KOPT-K1 (cell line): Measurements from ENCODE around the gene FER.
"Not testable (repeated sequence)": the region's sequence is repeated elsewhere in the genome, so short reads cannot be mapped to it uniquely, and the experiment has no call there.

Experiments
- H3K27ac ChIP-seq: fragments of 200-600 bp; sonication (generic); 2 replicates; pipeline ENCODE4 v1.5.1; 2016; ENCODE audit warnings: antibody characterized with exemption, mild to moderate bottlenecking, low read depth, low read length; ENCODE audit not compliant: poor library complexity, severe bottlenecking
- H3K36me3 ChIP-seq: fragments of 200-600 bp; sonication (generic); 2 replicates; pipeline ENCODE4 v1.5.1; 2017; ENCODE audit warnings: antibody characterized with exemption, mild to moderate bottlenecking, low read length, moderate library complexity; ENCODE audit not compliant: insufficient read depth
- H3K9me3 ChIP-seq: fragments of 200-600 bp; sonication (generic); 2 replicates; pipeline ENCODE4 v1.5.1; 2017; ENCODE audit warnings: antibody characterized with exemption, low read length, mild to moderate bottlenecking; ENCODE audit not compliant: insufficient read depth, poor library complexity, severe bottlenecking

FER gene

DNA sequence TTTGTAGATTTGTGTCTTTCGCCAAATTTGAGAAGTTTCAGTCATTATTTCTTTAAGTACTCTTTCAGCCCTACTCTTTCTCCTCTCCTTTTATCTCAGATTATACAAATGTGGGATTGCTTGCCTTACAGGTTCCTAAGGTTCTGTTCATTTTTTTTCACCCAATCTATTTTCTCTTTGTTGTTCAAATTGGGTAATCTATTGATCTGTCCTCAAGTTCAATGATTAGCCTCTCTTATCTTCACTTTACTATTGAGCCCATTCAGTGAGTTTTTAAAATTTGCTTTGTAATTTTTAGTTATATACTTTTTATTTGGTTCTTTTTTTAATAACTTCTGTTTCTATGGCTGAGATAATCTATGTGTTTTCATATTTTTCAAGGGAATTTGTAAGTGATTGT lies 282.1 kb downstream of the FER start:
- Histone ChIP-seq H3K9me3 (no peaks in the 10 kb centered on the region), H3K27ac (no peak overlapping the region), H3K36me3 (no peaks in the 10 kb centered on the region)

DNA sequence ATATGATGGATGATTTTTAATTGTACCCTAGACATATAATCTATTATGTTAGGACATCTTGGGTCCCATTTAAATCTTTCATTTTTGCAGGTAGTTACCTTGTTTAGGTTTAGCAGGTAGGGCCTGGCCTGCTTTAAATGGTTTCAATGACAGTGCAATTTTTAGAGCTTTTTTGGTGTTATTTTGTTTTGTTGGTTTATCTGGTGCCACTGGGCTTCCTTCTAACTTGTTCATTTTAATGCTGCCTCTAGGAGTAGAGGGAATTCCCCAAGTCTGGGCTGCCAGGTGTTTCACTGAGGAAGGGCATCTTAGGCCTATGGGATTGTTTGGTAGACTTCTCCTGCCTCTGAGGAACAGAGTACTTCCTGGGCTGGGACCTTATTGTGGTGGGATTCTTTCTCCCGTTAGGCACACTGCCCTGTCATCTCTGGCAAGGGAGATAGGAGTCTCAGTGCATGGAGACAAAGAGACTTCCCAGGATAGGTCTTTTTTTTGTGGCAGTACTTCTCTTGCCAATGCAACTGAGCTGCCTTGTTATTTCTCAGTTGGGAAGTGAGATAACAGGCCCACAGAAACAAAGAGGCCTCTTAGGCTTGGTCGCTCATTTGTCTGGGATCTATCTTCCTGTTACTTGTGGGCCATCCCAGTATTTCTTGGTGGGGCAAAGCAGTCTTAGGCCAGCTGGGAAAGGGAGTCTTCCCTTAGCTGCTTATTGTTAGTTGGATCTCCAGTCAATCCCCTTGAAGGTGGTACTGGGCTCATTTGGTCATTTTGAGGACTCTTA lies 282.9 kb downstream of the FER start:
- H3K27ac ChIP-seq, result no peak overlapping the region
- no peaks in the 10 kb centered on the region for H3K9me3 ChIP-seq
- no peaks in the 10 kb centered on the region for H3K36me3 ChIP-seq

DNA sequence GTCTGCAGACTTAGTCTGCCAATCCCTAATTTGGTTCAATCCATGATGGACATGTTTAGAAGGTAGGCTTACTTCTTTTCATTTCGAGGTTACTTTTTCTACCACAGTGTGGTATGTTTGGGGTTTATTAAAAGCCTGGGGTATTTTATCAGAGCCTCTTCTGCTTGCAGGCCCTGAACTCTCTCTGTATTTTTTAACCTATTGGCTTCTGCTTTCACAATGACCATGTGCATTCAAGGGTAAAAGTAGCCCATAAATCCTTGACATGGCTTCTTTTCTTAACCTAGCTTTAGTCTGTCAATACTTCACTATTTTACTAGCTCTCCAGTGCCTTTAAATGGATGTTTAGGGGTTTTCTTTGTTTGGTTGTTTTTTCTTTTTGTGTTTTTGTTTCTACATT lies 286.6 kb downstream of the FER start:
- Histone ChIP-seq H3K27ac (no peak overlapping the region), H3K36me3 (no peaks in the 10 kb centered on the region), H3K9me3 (no peaks in the 10 kb centered on the region)

DNA sequence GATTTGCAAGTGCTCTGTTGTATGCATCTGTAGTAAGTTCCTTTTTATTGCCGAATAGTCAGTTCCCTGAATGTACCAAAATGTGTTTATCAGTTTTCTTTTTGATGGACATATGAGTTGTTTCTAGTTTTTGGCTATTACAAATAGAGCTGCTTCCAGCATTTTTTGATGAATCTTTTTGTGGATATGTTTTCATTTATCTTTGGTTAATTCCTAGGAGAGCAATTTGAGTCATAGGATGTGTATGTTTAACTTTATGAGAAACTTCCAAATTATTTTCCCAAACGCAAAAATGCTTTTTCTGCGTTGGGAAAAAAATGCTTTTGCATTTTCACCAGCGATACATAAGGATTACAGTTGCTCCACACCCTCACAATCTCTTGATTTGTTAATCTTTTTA lies 287.7 kb downstream of the FER start:
- Histone ChIP-seq H3K36me3 (no peaks in the 10 kb centered on the region), H3K9me3 (no peaks in the 10 kb centered on the region), H3K27ac (no peak overlapping the region)

DNA sequence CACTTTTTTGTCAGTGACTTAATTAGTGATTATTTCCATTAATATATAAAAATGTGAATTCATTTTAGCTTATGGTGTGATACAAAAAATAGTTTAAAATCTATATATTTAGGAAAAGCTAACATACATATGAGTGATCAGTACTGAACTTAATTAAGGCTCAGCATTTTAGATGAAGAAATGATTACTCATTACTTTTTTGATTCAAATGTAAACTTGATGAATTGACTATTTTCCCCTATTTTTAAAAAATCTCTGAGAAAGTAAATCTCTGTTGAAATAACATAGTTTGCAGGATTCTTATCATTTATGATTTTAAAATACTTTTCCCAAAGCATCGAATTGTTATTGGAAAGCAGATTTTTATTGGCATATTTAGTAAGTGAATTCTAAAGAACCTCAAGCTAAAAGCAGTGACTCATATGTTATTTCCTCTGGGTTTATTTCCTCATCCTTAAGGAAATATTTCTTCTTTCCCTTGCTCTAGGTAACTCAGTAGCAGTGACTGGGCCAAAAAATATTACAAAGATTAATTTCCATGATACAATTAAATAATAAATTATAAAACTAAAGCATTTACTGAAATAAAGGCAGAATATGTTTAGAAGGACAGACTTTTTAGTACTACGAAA lies 290.6 kb downstream of the FER start:
- Histone ChIP-seq H3K27ac (no peak overlapping the region), H3K36me3 (no peaks in the 10 kb centered on the region), H3K9me3 (no peaks in the 10 kb centered on the region)

DNA sequence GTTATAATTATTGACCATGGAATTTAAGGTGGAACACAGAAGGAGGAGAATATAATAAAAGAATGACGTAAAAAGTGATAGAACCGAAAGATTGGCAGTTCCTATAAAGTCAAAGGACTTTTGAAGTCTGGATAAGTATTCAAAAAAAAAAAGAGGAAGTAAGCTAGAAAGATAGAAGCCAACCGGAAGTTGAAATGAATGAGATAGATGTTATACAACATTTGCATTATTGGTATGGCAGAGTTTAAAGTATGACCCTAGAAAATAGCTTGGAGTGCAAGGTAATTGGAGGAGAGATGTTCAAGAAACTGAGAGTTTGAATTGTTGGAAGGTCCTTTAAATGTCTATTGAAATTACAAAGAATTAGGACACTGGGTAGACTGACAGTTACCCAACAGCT lies 293.6 kb downstream of the FER start:
- Histone ChIP-seq H3K36me3 (no peaks in the 10 kb centered on the region), H3K9me3 (no peaks in the 10 kb centered on the region), H3K27ac (no peak overlapping the region)

DNA sequence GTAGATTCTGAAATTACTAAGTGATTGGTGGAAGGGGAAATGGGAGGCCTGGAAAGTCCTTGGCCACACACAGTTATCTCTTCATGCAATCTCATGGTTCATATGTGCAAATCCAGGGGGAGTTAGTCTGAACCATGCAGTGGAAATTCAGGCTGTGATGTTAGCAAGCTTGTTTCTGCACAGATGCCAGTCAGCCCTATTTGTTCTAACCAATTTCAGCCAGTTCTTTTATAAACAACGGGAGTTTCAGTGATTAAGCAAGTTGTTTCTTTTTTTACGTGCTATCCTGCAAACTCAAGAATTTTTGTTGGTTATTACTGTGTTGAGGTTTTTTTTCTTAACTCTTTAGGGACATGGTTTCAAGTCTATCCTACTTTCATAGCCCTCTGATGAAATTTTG lies 298.0 kb downstream of the FER start:
- H3K27ac ChIP-seq, result no peak overlapping the region
- no peaks in the 10 kb centered on the region for H3K9me3 ChIP-seq
- H3K36me3 ChIP-seq, result no peaks in the 10 kb centered on the region

DNA sequence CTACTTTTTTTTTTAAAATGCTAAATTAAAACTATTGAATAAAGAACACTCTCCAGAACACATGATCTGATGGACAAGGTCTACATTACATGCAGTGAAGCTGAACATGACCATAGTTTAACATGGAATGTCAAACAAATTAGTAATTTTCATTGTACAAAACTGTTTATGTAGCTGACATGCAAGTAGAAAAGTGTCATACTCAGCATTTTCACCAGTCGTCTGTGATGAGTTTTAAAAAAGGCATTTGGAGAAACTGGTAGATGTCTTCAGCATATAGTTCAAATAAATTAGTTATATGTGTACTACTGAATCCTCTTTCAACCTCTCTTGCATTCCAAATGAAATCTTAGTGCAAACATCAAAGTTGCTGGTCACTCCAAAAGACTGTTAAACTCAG lies 301.9 kb downstream of the FER start:
- Histone ChIP-seq H3K9me3 (no peaks in the 10 kb centered on the region), H3K27ac (no peak overlapping the region)

DNA sequence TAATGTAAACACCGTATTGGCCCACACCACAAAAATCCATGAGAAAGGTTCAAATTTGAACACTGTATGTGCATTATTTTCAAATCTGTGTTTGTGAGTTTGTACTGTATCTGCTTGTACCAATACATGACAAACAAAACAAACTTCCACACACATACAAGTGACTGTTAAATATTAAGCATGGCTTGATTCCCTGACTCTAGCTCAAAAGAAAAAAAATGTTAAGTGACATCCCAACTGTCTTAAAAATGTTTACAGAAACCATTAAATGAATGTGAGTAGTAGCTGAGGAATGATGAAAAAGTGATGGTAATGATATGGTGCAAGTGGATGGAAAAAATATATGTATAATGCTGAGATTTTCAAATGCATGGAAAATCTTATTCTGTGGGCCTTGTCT lies 302.6 kb downstream of the FER start:
- not testable (repeated sequence) for H3K36me3 ChIP-seq, H3K27ac ChIP-seq, H3K9me3 ChIP-seq

More for the DNA sequence above, 301.9 kb downstream of the FER start:
- H3K36me3 ChIP-seq, result no peaks in the 10 kb centered on the region; the same call in 1 of the 2 replicates

DNA sequence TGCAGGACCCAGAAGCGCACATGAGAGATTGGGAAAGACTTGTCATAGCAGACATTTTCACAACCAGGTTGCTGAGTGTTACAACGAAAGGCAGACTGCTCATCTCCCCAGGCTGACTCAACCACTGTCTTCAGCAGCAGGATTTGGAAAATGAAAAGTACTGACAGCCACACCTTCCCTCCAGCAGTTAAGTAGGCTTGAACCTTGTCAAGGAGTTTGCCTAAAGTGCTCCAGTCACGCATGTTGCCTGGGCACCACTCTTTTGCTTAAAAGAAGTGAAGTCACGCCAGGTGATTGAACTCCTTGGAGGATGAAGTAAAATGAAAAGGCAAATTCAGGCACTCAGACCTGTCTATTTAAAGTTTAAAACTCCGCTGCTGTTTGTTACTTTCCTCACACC lies 304.5 kb downstream of the FER start:
- not testable (repeated sequence) for H3K27ac ChIP-seq, H3K36me3 ChIP-seq, H3K9me3 ChIP-seq

DNA sequence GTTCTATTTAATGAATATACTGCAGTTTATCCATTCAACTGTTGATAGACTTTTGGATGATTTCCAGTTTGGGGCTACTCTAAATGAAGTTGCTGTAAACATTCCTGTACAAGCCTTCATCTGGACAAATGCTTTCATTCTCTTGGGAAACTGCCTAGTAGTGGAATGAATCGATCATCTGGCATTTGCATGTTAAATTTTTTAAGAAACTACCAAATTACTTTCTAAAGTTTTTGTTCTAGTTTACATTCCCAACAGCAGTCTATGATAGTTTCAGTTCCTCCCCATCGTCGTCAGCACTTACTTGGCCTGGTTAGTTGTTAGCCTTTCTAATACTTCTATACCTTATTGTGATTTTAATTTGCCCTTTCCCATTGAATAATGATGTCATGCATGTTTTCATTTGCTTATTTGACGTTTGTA lies 306.3 kb downstream of the FER start:
- Histone ChIP-seq H3K9me3 (peaks cover 6% of the 10 kb centered on the region), H3K27ac (no peak overlapping the region), H3K36me3 (no peaks in the 10 kb centered on the region; the same call in 1 of the 2 replicates)

DNA sequence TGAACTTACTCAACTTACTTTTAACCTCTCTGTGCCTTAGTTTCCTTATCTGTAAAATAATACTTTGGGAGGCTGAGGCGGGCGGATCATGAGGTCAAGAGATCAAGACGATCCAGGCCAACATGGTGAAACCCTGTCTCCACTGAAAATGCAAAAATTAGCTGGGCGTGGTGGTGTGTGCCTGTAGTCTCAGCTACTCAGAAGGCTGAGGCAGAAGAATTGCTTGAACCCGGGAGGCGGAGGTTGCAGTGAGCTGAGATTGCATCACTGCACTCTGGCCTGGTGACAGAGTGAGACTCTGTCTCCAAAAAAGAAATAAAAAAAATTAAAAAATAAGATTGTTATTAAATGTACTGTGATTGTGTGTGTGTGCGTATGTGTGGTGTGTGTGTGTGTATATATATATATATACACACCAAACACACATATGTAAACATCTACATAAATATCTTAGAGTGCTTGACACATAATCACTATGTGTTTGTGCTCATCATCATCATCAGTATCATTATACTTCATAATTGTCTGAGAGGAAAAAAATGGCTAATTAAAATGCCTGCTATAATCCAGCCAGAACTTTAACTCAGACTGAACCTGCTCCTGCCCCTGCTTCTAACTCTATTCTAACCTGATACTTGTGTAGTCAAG lies 312.8 kb downstream of the FER start:
- Histone ChIP-seq H3K9me3 (peaks cover 6% of the 10 kb centered on the region), H3K27ac (no peak overlapping the region), H3K36me3 (no peaks in the 10 kb centered on the region)

DNA sequence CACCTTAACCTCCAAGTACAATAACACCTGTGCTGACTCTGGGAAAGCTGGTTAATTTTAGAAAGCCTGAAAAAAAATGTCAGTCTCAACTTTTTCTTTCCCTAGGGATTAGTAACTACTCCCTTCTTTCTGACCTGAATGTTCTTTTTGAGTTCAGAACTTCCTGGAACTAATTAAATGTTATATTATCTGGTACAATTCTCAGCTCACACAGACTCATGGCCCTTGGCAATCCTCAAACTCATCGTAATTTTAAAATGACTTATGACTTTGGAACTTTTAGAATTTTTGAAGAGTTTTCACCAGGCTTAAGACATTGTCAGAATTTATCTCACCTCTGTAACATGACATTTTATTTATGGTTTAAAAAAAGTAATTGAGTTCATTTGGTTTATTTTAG lies 315.0 kb downstream of the FER start:
- Histone ChIP-seq H3K9me3 (no peaks in the 10 kb centered on the region), H3K36me3 (no peaks in the 10 kb centered on the region), H3K27ac (no peak overlapping the region)

DNA sequence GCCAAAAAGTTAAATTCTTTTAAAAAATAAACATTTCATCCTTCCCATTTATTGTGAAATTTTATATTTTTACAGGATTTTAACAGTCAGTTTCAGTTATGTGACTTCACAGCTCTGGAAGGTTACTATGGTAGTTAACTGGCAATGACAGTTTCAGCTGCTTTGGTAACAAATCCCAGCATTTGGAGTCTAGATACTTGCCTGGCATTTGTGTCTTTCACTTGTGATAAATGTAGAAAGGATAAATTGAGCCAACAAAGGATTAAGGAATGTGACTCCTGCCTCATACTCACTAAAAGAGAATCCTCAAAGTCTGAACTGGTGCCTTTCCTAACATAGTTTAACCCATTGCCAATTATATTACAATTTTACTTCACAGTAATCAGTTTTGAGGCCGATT lies 315.5 kb downstream of the FER start:
- no peaks in the 10 kb centered on the region for H3K9me3 ChIP-seq
- H3K36me3 ChIP-seq, result no peaks in the 10 kb centered on the region
- no peak overlapping the region for H3K27ac ChIP-seq

DNA sequence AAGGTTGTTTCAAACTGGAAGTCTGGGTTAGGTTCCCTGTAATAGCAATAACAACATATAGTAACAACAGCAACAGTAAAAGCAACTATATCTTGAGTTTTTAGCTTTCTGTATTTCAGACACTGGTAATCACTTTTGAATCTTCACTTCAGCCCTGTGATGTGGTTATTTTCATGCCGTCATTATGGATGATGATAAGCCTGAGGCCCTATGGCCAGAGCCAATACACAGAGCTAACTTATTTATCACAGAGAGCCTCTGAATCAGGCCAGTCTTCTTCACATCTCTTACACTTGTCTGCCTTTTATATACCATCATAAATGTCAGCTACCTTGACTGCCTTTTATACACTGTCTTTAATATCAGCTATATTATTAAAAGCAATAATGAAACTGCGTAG lies 329.0 kb downstream of the FER start:
- H3K36me3 ChIP-seq, result no peaks in the 10 kb centered on the region
- H3K9me3 ChIP-seq, result no peaks in the 10 kb centered on the region
- no peak overlapping the region for H3K27ac ChIP-seq

DNA sequence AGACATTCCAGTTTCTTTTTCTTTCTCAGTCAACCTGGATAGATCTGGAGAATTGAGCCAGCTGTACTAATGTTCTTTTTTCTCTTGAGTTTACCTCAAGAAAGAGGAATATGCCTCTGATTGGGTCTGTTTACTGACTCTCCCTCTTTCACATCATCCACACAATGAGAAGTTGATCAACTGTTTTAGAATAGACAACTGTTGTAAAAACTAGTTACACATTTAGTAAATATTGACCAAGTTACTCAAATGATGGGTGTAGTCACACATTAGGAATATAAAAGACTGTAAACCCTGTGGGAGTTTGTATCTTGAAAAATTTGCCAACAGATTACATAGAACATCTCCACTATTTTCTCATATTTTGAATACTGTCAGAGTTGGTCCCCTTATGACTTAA lies 330.8 kb downstream of the FER start:
- Histone ChIP-seq H3K9me3 (no peaks in the 10 kb centered on the region), H3K36me3 (no peaks in the 10 kb centered on the region)

More for the DNA sequence above, 330.8 kb downstream of the FER start:
- H3K27ac ChIP-seq, result no peak overlapping the region
